ENCODE results near the gene PI4KA. TPM values are rescaled to one million over a fixed set of nuclear protein-coding genes. Genes with fewer than 3 reads are reported as not detected.
"Not testable (repeated sequence)": the region's sequence is repeated elsewhere in the genome, so short reads cannot be mapped to it uniquely, and the experiment has no call there.

Gene PI4KA
- total RNA-seq, 2 donors from 2014 or later: 74.2 to 115 TPM

DNA sequence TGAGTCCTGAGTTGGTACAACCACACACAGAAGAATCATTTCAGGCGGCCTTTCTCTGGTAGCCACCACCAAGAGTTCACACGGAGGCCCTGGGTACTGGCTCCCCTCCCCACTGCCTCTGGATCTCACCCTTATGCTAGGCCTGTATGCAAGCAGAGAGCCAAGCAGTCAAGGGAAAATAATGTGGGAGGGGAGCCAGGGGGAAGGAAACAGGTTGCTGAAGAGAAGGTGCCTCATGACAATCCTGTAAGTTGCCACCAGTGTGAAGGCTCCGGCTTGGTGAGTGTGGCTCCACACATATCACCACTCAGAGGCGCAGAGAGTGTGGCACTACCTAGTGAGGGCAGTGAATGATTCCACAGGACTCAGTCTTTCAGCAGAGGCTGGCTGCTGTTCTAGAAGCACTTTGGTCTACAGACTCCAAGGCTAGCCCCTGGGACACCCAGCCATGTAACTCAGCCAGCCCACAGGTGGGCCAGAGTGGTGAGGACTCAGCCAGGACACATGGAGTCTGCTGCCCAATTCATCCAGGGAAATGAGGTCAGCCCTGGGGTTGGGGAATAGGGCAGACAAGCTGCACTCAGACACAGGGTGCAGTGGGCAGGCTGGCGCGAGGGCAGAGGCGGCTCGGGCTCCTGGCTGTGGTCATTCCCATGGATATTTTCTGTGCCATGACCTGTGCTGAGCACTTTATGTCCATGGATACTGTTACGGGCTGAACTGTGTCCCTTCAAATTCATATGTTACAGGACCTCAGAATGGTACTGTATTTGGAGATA is 133.7 kb downstream of the PI4KA start:
- DNase-seq (ENCODE audit: low spot score): no peak
- WGBS: 92% methylated on average over 8 of the region's 9 CpGs
- H3K4me3 ChIP-seq: no peak overlapping the region
- no peak overlapping the region for H3K27ac ChIP-seq
- H3K4me1 ChIP-seq (replicated peaks): no peaks in the 10 kb centered on the region
- intact Hi-C loops (cut with DNase I): no loop called here
- TF ChIP-seq POLR2AphosphoS5 (IDR thresholded peaks at IDR 0.05): no peak
- no peak for TF ChIP-seq POLR2A (IDR thresholded peaks at IDR 0.05)
- TF ChIP-seq, protein P1, sequence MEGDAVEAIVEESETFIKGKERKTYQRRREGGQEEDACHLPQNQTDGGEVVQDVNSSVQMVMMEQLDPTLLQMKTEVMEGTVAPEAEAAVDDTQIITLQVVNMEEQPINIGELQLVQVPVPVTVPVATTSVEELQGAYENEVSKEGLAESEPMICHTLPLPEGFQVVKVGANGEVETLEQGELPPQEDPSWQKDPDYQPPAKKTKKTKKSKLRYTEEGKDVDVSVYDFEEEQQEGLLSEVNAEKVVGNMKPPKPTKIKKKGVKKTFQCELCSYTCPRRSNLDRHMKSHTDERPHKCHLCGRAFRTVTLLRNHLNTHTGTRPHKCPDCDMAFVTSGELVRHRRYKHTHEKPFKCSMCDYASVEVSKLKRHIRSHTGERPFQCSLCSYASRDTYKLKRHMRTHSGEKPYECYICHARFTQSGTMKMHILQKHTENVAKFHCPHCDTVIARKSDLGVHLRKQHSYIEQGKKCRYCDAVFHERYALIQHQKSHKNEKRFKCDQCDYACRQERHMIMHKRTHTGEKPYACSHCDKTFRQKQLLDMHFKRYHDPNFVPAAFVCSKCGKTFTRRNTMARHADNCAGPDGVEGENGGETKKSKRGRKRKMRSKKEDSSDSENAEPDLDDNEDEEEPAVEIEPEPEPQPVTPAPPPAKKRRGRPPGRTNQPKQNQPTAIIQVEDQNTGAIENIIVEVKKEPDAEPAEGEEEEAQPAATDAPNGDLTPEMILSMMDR (IDR thresholded peaks at IDR 0.05): no peak
- no peaks in the 10 kb centered on the region for H3K9me3 ChIP-seq
- peaks cover 0 to 10% of the 10 kb centered on the region in 2 donors for H3K36me3 ChIP-seq
- H3K27me3 ChIP-seq (replicated peaks; ENCODE audit: insufficient read depth): no peaks in the 10 kb centered on the region

DNA sequence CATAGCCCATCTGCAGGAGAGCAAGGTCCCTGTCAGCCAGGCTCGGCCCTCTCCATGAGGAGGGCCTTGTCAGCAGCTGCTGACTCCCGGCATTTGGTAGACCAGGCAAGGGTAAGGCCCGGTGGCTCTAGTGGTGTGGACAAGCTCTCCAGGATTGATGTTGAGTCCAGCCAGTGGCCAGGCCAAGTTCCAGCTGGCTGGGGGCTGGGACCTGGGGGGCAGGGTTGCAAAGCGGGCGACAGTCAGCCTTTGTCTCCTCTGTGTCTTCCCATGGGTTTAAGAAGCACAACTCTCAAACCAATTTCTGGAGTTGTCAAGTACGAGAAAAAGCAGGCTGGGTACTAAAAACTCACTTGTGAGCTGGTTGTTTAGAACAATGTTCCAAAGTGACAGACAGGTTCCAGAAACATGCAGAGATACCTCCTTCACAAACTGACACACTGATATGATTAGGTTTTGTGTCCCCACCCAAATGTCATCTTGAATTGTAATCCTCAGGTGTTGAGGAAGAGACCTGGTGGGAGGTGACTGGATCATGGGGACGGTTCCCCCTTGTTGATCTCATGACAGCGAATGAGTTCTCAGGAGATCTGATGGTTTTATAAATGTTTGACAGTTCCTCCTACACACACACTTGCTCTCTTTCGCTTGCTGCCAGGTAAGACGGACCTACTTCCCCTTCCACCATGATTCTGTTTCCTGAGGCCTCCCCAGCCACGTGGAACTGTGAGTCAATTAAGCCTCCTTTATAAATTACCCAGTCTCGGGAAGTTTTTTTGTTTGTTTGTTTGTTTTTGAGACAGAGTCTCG is 137.0 kb downstream of the PI4KA start:
- Histone ChIP-seq H3K36me3 (peaks cover 0 to 7% of the 10 kb centered on the region in 2 donors), H3K4me1 (replicated peaks) (no peaks in the 10 kb centered on the region), H3K27me3 (replicated peaks; ENCODE audit: insufficient read depth) (no peaks in the 10 kb centered on the region), H3K9me3 (no peaks in the 10 kb centered on the region), H3K27ac (no peak overlapping the region), H3K4me3 (no peak overlapping the region)
- TF ChIP-seq POLR2A (IDR thresholded peaks at IDR 0.05): no peak
- TF ChIP-seq POLR2AphosphoS5 (IDR thresholded peaks at IDR 0.05): no peak
- TF ChIP-seq, protein P1 (IDR thresholded peaks at IDR 0.05): no peak
- 87% methylated on average over 13 of the region's 13 CpGs for WGBS
- no peak for DNase-seq (ENCODE audit: low spot score)
- intact Hi-C loops (cut with DNase I): no loop called here

DNA sequence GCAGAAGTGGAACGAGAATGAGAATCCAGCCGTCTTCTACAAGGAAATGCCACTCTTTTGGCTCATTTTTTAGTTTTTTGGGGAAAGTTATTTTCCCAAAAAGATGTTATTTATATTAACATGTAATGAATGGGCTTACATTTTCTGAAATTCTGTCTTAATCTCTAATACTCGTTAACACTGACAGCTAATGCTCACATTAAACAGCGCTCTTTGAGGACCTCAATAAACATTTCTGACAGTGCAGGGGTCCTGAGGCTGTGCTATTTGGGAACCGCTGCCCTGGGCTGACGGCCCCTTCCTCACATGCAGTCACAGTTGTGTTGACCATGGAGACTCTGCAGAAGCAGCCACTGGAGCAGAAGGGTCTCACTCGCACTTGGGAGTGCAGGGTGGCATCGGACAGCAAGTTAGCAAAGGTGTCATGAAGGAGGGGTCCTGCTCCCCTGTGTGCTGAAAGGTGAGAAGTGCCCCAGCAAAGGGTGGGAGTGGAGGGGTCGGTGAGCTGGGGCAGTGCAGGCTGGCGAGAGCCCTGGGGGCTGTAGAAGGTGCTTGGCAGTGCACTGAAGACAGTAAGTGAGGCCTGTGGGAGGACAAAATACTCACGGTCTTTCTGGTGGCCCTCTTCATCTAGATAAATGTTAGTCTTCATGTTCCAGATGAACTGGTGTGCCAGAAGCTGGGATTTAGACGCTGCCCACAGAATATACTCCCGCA is 137.8 kb downstream of the PI4KA start:
- H3K4me3 ChIP-seq: no peak overlapping the region
- intact Hi-C loops (cut with DNase I): no loop called here
- no peak overlapping the region for H3K27ac ChIP-seq
- H3K27me3 ChIP-seq (replicated peaks; ENCODE audit: insufficient read depth): no peaks in the 10 kb centered on the region
- H3K9me3 ChIP-seq: no peaks in the 10 kb centered on the region
- DNase-seq (ENCODE audit: low spot score): no peak
- H3K36me3 ChIP-seq: peaks cover 0 to 7% of the 10 kb centered on the region in 2 donors
- TF ChIP-seq POLR2A (IDR thresholded peaks at IDR 0.05): no peak
- no peak for TF ChIP-seq POLR2AphosphoS5 (IDR thresholded peaks at IDR 0.05)
- TF ChIP-seq, protein P1 (IDR thresholded peaks at IDR 0.05): no peak
- 93% methylated on average over 13 of the region's 13 CpGs for WGBS
- H3K4me1 ChIP-seq (replicated peaks): no peaks in the 10 kb centered on the region

DNA sequence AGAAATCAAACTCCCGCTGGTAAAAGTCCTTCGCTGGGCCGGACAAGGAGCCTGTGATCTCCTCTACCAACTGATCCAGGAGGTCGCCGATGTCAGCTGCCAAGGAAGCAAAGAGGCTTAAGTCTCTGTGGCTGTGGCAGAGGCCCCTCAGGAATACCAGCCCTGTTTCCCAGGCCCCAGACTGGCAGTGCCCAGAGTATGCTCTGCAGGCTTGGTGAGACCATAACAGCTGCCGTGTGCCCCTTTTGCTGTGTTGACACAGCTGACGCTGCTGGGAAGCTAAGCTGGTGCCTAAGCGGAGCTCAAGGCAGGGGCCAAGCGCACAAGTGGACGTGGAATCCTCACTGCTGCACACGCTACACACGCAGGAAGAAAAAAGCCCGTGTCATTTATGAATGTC is 139.9 kb downstream of the PI4KA start:
- H3K36me3 ChIP-seq; H3K9me3 ChIP-seq; H3K4me3 ChIP-seq; DNase-seq (ENCODE audit: low spot score); H3K27me3 ChIP-seq (replicated peaks; ENCODE audit: insufficient read depth); H3K27ac ChIP-seq; intact Hi-C loops (cut with DNase I); H3K4me1 ChIP-seq (replicated peaks): not testable (repeated sequence)
- 78% methylated on average over 9 of the region's 13 CpGs for WGBS

DNA sequence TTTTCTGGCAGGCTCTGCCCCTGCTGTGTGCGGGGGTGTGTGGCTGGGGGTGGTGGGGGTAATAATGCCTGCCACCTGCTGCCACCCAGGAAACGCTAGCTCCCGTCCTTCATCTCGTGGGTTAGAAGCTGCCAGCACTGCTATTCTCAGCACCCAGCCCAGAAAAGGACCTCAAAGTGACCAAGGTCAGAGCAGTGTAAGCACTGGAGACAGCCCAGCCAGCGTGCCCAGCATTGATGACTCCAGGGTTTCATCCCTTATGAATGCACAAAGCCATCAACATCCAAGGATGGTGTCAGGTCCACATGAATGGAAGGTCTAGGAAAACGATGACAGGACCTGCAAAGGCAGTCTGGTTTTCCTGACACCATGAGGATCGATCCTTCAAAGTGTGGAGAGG is 140.6 kb downstream of the PI4KA start:
- H3K4me3 ChIP-seq; H3K9me3 ChIP-seq; DNase-seq (ENCODE audit: low spot score); intact Hi-C loops (cut with DNase I); H3K4me1 ChIP-seq (replicated peaks); H3K27me3 ChIP-seq (replicated peaks; ENCODE audit: insufficient read depth); H3K27ac ChIP-seq; H3K36me3 ChIP-seq: not testable (repeated sequence)
- WGBS: 84% methylated on average over 7 of the region's 7 CpGs

DNA sequence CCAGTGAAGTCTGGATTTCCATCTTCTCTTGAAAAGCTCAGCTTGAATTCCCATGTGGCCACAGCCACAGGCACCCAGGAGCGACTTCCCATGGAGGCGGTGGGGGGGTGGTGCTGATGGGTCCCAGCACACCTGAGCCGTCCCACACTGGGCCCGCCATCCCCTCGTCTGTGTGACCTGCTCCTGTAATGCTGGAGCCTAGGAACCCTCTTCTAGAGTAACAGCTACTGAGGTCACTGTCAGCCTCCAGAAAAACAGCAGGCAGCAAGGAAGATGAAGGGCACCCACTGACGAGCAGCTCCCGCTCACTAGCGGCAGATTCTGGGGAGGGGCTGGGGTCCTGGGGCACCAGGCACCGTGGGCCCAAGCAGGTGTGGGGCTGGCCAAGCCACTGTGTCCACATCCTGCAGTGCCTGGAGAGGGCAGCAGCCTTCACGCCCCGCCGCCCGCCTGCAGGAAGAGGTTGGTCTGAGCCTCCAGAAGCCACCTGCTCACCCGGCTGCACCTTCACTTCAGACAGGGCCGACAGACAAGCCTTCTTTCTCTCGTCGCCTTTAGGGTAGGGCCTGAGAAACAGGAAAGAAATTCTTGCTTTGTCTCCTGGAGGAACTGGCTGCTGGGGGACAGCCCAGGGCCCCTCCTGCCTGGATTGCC is 141.3 kb downstream of the PI4KA start:
- H3K27ac ChIP-seq; H3K4me1 ChIP-seq (replicated peaks); H3K4me3 ChIP-seq; H3K36me3 ChIP-seq; DNase-seq (ENCODE audit: low spot score); intact Hi-C loops (cut with DNase I); H3K9me3 ChIP-seq; H3K27me3 ChIP-seq (replicated peaks; ENCODE audit: insufficient read depth): not testable (repeated sequence)
- WGBS: 86% methylated on average over 17 of the region's 17 CpGs

DNA sequence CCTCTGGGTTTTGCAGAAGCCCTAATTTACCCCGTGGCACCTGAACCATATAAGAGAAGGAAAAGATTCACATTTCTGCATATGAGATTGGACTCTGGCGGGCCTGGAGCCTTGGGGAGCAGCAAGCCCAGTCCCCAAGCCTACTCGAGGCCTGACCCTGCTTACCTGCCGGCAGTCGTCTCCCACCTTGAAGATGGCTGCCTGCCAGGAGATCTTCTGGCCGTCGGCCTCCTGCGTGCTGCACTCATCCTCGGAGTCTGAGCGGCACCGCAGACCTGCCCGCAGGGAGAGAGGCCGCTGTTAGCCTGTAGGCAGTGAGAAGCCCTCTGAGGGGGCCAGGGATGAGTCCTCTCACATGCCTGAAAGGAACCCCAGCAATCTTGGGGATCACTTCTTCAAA is 145.5 kb downstream of the PI4KA start:
- DNase-seq (ENCODE audit: low spot score); H3K36me3 ChIP-seq; H3K27ac ChIP-seq; H3K4me3 ChIP-seq; H3K27me3 ChIP-seq (replicated peaks; ENCODE audit: insufficient read depth); H3K4me1 ChIP-seq (replicated peaks); intact Hi-C loops (cut with DNase I); H3K9me3 ChIP-seq: not testable (repeated sequence)
- WGBS: 85% methylated on average over 13 of the region's 13 CpGs

DNA sequence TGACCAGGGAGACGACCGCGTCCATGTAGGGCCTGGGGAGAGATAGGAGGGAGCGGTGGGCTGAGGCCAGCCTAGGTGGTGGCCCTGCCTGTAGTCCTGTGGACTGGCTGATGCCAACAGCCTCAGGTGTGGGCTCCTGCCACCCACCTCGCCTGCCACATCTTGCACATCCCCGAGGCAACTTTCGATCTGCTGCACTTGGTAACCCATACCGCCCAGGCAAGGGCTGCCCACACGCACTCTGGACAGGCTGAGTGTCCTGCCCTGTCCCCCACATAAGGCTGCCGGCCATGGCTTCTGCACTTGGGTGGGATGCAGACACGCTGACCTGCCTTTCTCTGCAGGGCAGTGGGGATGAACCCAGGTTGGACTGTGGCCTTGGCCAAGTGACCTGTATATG is 148.6 kb downstream of the PI4KA start:
- DNase-seq (ENCODE audit: low spot score); H3K36me3 ChIP-seq; H3K4me3 ChIP-seq; intact Hi-C loops (cut with DNase I); H3K27ac ChIP-seq; H3K4me1 ChIP-seq (replicated peaks); H3K9me3 ChIP-seq; H3K27me3 ChIP-seq (replicated peaks; ENCODE audit: insufficient read depth): not testable (repeated sequence)
- 94% methylated on average over 11 of the region's 11 CpGs for WGBS

Measured in prostate gland (tissue), 2 donors.